ENCODE results near the gene TLR2.

DNA sequence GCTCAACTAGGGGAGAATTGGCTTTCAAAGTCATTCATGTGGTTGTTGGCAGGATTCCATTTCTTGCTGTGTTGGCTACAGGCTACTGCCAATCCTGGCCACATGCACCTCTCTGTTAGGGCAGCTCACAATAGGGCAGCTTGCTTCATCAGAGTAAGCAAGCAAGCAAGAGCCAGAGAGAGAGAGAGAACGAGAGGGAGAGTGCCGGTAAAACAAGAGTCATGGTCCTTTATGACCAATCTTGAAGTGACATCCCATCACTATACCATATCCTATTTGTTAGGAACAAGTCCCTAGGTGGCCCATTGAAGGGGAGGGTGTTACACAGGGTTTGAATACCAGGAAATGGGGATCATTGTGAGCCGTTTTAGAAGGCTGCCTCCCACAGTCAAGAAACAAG is 33.0 kb upstream of the TLR2 start:
- no peak for TF ChIP-seq POLR2A (IDR thresholded peaks at IDR 0.05)
- TF ChIP-seq CTCF (IDR thresholded peaks at IDR 0.05): no peak

Measured in esophagus squamous epithelium (tissue), 4 donors.